GM19043 (cell line): ENCODE results near the gene LRRC32.

ENCODE experiments used
- ATAC-seq: cut with Tn5 transposase; IDR thresholded peaks from one replicate; pipeline ENCODE4 v1.9.1; 2021; ENCODE audit warnings: low read depth; ENCODE audit not compliant: unreplicated experiment

Gene LRRC32

DNA sequence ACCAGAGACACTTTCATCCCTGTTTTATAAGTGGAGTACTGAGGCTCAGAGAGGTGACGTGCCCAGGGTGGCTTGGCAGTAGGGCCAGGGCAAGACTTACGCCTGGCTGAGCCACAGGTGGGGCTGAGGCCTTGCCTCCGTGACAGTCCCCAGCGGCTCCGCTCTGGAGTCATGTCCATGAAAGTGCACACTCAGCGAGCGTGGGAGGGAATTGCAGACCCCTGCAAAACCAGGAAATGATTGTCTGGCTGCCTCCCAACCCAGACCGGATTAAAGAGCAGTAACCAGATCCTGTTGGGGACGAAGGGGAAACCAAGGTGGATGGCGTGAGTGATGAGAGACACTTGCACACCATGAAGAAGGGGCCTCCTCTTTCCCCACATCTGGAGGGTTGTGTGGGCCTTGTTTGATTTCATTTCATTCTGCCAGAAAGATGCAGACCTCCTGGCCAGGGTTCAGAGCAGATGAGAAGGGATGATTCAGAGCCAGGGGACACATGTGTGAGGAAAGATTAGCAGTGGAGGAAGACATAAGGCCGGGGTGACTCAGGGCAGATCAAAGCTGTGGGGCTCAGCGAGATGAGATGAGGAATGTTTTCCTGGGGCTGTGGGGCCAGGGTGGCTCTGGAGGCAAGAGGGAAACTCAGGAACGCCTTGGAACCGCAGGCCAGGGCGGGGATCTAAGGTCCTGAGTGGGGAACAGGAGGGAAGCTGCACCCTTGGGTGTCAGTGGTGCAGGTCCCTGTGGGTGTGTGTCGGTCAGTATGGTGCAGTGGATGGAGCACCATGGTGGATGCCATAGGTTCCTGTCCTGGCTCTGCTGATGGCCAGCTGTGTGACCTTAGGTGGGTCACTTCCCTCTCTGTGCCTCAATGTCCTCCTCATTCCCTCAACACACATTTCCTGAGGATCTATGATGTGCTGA lies 29.9 kb upstream of the LRRC32 start:
- ATAC-seq = no peak

DNA sequence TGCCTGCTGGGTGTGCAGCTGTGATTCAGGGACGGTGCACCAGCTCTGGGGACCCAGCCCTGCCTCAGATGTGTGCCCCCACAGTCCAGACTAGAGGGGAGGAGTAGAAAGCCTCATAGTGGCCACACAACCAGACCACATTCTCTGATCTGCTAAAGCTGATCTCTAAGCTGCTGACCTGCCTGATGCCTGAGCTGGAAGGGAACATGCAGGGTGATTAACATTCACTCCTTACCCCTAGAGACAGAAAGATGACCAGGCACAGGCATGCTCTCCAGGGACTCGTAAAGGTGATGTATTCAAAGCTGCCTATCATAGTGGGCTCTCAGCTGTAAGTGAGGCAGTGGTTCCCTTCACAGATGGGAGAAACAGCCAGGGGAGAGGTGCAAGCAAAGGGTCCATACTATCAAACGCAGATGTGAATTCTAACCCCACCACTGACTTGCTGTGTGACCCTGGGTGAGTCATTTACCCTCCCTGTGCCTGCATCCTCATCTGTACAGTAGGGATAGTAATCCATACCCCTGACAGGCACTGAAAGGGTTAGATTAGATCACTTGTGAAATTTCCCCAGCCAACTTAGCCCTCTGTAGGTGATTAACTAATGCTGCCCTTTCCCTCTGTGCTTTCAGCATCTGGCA lies 29.0 kb upstream of the LRRC32 start:
- ATAC-seq = no peak

DNA sequence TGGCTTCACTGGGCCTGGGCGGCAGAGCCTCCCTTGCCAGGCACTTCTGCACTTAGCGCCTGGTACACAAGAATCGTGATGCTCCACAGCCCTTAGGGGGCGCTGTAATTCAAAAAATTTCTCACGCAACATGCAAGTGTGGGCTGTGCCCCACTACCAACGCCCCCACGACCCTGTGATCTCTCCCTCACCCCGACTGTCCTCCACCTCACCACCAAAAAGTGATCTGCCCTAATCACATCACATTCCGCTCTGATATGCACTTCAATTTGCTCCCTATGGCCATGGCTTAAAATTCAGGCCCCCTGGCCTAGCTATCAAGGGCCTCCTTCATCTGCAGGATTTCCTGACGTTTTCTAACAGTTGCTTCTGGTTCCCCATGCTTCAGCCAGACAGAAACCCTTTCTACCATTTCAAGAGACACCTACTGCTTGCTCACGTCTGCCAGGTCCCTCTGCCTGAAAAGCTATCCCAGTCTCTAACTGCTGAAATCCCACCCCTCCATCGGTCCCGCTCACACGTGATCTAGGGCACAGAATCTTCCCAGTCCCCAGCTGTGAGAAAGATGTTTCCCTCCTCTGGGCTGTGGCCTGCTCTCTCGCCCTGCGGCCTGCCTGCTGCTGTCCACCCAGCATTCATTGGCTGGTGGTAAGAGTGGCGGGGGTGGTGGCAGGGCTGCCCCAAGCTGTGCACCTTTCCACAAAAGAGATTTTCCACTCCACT lies 27.9 kb upstream of the LRRC32 start:
- no peak for ATAC-seq

DNA sequence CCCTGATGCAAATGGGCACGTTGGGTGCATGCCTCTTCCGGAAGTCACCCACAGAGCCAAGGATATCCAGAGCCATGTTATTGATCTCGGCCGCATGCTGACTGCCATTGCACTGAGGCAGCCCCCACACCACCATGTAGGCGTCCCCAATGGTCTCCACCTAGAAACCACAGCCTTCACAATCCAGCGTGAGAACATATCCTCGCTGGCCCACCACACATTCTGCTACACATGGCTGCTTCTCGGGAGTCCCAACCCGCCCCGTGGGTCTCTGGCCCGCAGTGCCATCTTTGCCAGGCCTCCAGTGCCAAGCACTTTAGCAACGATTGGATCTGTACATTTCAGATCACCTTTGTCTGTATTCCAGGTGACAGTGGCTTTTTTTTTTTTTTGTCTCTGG lies 26.2 kb upstream of the LRRC32 start:
- no peak for ATAC-seq

DNA sequence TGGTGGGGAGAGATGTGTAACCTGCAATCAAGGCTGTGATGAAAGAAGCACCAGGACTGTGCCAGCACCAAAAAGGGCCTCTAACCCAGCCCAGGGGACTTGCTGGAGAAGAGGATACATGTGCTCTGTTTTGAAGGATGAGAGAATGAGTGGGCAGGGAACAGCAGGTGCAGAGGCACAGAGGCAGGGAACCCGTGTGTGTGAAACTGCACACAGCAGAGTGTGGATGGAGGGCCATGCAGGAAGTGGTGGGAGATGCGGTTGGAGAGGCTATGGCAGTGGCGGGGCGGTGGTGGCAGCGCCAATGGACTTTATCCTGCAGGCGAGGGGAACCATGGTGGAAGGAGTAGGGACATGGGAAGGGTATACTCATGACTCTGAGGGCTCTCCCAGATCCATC lies 25.2 kb upstream of the LRRC32 start:
- no peak for ATAC-seq

DNA sequence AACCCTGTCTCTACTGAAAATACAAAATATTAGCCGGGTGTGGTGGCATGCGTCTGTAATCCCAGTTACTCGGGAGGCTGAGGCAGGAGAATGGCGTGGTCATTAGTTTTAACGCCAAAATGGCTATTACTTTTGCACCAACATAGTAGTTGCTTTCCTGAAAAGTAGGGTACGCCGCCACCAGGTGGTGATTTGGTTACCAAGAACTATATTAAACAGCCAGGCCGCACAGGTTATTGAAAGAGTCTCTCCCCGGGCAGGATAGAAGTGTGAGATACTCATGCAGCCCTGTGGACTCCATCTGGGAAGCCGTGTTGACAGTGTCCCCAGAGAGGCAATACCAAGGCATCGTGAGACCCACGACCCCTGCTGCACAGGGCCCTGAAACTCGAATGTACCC lies 24.6 kb upstream of the LRRC32 start:
- no peak for ATAC-seq

DNA sequence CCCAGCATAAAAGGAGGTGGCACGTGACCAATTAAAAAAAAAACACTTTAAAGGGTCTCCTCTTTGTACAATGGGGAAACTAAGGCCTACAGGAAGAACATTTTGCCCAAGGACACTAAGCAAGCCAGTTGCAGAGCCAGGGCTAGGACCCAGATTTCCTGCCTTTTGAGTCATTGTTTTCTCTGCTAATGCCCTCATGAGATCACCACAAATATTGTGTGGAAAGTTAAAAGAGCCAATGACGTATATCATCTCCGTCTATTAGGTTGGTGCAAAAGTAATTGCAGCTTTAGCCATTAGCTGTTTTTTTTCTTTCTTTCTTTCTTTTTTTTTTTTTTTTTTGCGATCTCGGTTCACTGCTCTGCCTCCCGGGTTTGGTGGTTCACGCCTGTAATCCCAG lies 24.1 kb upstream of the LRRC32 start:
- no peak for ATAC-seq

DNA sequence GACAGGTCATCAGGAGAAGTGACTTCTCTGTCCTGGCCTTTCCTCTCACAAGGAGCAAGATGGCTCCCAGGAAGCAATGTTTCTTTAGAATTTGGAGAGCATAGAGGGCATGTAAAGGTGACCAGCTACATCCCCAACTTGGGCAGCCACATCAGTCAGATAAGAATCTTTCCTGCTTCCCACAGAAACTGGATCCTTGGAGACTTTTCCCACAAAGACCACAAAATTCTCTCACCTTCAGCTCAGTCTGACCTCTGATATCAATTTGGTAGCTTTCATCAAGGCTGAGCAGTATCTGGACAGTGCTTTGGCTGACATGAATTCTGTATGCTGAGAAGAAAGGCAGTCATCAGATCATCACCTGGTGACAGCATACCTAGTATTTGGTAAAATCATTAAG lies 23.3 kb upstream of the LRRC32 start:
- no peak for ATAC-seq

DNA sequence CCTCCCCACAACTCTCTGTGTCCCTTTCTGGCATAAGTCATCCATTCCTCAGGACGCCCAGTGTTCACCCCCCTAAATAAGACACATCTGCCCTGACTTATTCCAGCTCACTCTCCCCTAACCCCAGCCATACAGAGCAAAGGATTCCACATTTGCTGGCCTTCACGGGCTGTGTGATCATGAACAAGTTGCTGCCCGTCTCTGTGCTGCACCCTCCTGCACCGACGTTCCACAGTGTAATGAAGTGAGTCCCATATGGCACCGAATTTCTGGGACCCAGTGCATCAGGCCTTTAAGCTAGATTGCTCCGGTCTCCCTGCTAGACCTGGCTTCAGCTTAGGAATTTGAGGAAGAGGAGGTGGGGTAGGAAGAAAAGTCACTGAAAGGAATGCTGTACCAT lies 22.4 kb upstream of the LRRC32 start:
- ATAC-seq = no peak

DNA sequence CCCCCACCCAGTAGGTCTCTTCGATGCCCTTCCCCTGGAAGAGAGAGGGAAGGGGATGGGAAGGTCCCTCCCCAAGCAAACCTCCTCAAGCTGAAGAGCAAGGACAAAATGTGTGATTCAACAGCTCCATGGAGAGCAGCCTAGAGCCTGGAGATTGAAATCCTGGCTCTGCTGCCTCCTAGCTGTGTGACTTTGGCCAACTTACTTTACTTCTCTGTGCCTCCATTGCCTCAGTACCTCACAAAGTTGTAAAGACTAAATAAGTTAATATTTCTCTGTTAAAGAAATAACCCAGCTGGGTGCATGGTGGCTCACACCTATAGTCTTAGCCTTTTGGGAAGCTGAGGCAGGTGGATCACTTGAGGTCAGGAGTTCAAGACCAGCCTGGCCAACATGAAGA lies 21.1 kb upstream of the LRRC32 start:
- ATAC-seq = no peak

DNA sequence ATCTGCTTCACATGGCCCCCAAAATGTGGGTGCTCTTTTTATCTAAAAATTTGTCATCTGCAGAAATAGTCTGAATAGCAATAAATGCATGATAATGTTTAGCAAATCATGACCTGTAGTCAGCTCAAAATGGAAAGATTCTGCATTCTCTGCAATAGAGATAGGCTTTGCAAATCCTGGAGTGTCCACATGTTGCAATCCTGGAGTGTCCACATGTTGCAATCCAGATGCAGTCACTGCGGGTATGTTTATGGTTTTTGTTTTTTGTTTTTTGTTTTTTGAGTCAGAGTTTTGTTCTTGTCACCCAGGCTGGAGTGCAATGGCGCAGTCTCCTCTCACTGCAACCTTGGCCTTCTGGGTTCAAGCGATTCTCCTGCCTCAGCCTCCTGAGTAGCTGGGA lies 20.2 kb upstream of the LRRC32 start:
- no peak for ATAC-seq

DNA sequence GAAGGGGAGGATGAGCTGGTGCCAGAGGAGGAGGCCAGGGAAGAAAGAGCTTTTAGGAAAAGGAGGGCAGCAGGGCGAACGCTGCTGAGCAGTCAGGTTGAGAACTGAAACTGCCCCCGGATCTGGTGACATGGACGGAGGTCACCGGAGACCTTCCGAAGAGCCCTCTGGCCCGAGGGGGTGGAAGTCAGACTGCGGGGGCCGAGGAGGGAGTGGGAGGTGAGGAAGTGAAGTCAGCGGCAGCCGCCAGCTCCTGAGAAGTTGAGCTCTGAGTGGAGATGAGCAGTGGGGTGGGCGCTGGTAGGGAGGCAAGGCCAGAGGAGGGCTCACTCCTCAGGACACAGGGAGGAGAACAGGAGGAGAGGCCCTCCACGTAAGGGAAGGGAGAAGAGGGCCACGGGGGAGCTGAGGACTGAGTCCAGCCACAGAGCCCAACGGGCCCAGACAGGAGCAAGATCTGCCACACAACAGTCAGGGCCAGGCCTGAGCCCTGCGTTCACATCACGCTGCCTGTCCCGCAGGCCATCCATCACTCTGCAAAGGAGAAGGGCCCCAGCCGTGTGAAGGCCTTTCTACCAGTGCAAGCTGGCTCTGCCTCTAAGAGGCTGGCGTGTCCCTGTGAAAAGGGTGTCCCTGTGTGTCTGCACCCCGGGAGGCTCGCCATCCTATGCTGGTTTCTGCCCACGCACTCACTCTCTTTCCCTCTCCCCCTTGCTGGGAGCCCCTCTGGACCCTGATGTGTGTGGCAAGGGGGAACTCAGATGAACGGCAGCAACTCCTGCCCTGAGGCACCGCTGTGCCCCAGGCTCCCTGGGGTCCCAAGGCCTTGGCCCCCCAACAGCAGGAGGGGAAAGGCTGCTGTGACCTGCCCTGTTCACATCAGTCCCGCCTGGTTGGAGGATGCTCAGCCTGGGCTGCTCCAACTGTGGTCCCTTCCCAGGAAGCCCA lies 19.0 kb upstream of the LRRC32 start:
- ATAC-seq = no peak

DNA sequence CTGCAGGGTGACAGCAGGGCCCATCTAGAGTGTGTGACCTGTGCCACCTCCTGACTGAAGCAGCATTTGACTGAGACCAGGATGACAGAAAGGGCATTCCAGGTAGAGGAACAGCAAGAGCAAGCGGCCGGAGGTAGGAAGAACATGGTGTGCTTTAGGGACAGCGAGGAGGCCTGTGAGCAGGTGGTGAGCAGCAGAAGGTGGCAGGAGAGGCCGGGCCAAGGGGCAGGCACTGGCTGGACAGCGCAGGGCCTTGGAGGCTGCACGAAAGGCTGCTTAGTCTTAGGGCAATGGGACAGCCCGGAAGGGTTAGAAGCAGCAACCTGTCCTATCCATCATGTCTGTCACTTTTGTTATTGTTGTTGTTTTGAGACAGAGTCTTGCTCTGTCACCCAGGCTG lies 17.6 kb upstream of the LRRC32 start:
- no peak for ATAC-seq

DNA sequence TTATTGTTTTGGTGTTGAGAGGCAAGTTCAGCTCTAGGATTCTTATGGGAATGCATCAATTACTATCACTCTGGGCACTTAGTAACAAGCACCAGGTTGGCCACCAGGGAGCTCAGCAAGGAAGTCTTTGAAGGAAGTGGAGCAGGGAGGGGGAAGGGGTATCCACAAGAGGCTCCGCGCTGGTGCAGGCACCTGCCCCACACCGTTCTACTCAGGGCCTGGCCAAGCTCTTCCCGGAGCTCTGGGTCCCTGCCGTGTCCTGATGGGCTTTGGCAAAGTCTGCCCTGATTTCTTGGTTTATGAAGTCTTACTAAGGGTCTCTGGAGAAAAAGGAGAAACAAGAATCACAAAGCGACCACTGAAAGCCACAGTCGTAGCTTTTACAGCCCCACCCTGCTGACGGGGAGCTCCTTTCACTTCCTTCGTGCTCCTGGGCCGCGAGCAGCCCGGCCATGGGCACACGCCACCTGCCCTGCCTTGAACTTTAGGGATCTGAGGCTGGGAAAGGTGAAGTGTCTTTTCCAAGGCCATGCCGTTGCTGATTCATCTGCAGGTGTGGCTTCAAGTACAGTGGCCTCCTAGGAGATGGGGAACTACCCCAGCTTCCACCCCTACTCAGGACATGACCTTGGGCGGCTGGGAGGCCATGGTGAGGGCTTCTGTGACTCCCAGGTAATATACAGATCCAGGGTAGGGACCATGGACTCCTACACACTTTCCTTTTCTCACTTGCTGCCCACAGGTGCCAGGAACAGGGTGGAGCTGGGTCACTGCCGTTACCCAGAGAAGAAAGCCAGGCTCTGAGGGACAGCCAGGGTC lies 15.9 kb upstream of the LRRC32 start:
- ATAC-seq = no peak

DNA sequence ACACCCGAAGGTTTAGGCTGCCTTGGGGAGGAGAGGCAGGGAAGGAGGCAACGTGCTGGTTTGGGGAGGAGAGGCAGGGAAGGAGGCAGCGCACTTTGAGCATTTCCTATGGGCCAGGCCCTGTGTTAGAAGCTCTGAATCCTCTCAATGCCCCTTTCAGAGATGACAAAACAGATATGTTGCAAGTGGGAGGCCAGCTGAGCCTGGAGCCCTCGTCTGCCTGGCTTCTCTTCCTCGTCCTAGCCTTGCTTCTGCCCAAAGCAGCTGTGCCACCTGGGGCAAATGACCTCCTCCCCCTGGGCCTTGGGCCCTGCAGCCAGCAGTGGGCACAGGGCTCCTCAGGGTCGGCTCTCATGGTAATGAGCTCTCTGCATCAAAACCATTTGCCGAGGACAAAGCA lies 15.3 kb upstream of the LRRC32 start:
- ATAC-seq = no peak

DNA sequence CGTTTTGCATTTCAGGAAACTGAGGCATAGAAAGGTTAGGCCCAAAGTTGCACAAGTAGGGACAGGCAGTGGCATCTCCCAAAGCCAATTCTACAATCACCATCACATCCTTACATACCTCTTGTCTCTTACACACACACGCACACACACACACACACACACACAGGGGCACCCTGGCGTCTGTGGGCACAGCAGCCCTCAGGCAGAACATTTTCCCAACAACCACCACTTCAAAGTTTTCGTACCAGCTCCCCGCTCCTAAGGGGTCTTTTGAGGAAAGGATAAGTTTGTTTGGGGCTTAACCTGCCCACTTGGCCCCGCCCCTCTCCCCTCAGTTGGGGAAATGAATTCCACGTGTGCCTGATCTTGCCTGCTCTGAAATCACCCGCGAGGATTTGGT lies 14.7 kb upstream of the LRRC32 start:
- no peak for ATAC-seq

DNA sequence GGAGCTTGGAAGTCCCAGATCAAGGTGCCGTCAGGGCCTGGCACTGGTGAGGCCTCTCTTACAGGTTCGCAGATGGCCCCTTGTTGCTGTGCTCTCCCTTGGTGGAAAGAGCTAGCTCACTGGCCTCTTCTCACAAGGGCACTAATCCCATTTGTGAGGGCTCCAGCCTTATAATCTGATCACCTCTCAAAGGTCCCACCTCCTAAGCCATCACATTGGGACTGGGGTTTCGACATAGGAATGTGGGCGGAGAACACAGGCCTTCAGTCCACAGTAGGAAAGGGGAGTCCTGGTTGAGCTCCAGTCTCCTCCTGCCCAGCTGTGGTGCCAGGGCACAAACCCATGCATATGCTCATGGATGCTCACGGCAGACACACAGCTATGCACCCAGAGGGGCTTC lies 14.0 kb upstream of the LRRC32 start:
- ATAC-seq = no peak

DNA sequence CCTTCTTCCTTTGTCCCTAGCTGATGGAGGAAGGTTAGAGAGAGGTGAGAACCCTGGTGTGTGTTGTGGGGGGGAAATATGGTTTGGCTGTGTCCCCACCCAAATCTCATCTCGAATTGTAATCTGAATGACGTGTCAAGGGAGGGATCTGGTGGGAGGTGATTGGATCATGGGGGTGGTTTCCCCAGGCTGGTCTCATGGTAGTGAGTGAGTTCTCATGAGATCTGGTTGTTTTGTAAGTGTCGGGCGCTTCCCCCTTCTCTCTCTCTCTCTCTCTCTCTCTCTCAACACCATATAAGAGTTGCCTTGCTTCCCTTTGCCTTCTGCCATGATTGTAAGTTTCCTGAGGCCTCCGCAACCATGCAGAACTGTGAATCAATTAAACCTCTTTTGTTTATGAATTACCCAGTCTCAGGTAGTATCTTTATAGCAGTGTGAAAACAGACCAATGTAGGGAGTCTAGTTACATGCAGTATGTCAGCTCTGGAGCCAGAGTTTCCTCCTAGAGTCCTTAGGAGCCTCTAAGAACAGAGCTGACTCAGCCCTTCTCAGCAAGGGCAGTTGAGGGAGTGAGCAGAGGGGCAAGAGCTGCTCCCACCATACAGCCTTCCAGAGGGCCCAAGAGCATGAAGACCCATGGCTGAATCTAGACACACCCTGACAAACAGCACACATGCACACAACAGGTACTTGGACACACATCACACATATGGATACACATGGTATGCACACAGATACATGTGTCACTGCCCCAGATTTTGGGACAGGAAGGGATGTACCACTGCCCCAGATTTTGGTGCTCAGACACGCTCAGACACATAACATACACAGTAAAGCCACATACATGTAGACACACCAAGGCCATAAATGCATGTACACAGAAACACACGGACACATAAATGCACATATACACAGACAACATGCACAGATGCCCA lies 12.9 kb upstream of the LRRC32 start:
- ATAC-seq = no peak

DNA sequence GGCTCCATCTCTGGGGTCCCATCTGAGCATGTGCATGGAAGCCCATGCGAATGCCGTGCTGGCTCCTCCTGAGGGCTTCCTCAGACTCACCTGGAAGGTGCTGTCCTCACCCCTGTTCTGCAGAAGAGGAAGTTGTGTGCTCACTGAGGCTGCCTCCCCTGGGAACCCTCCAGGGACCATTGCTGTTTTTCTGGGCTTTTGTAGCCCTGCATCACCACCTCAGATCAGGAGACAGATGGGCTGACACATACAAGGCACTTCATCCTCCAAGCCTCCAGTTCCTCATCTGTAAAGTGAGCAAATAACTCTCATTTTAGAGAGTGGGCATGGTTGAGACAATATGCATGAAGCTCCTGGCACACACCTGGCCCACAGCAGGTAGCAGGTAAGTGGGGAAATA lies 12.1 kb upstream of the LRRC32 start:
- ATAC-seq = no peak
